Smooth muscle cell (in vitro differentiated cells): ENCODE measurements around the gene ASB3. TPM values are rescaled to one million over a fixed set of nuclear protein-coding genes. Genes with fewer than 3 reads are reported as not detected.
A peak's percentile ranks its signal among the peaks of the same experiment; 100 is the strongest.

ENCODE experiments used
- DNase-seq: peaks from one replicate; lab custom pipeline; 2025; ENCODE audit not compliant: unreplicated experiment; lab: John Stamatoyannopoulos, UW
- H2AFZ ChIP-seq: fragments of 200-600 bp; sonication (generic); 2 replicates; pipeline ENCODE4 v1.6.0; 2016; ENCODE audit warnings: antibody characterized with exemption, low read depth, mild to moderate bottlenecking
- H3F3A ChIP-seq: fragments of 200-600 bp; sonication (generic); 2 replicates; pipeline ENCODE4 v1.6.0; 2017; ENCODE audit warnings: antibody characterized with exemption, low read depth
- H3K27ac ChIP-seq: fragments of 200-600 bp; sonication (generic); 2 replicates; pipeline ENCODE4 v1.5.1; 2016; ENCODE audit warnings: low read depth, mild to moderate bottlenecking
- H3K27me3 ChIP-seq: fragments of 200-600 bp; sonication (generic); 2 replicates; pipeline ENCODE4 v1.6.1; 2016; ENCODE audit warnings: low read depth, mild to moderate bottlenecking
- H3K36me3 ChIP-seq: fragments of 200-600 bp; sonication (generic); 2 replicates; pipeline ENCODE4 v1.5.1; 2016; ENCODE audit warnings: low read depth
- H3K4me1 ChIP-seq: fragments of 200-600 bp; sonication (generic); 2 replicates; pipeline ENCODE4 v1.5.1; 2016; ENCODE audit warnings: low read depth
- H3K4me2 ChIP-seq: fragments of 200-600 bp; sonication (generic); 2 replicates; pipeline ENCODE4 v1.6.0; 2016; ENCODE audit warnings: mild to moderate bottlenecking
- H3K4me3 ChIP-seq: fragments of 200-600 bp; sonication (generic); 2 replicates; pipeline ENCODE4 v1.5.1; 2016; ENCODE audit warnings: mild to moderate bottlenecking
- H3K79me2 ChIP-seq: fragments of 200-600 bp; sonication (generic); 2 replicates; pipeline ENCODE4 v1.6.0; 2016; ENCODE audit warnings: low read depth, mild to moderate bottlenecking
- H3K9ac ChIP-seq: fragments of 200-600 bp; sonication (generic); 2 replicates; pipeline ENCODE4 v1.6.0; 2016; ENCODE audit warnings: low read depth
- H3K9me3 ChIP-seq: fragments of 200-600 bp; sonication (generic); replicated peaks from 2 replicates; pipeline ENCODE4 v1.5.1; 2016; ENCODE audit warnings: low read depth
- H4K20me1 ChIP-seq: fragments of 200-600 bp; sonication (generic); 2 replicates; pipeline ENCODE4 v1.6.0; 2016; ENCODE audit warnings: low read depth
- CTCF ChIP-seq: fragments of 200-600 bp; sonication (generic); IDR thresholded peaks from 2 replicates; pipeline ENCODE4 v1.5.1; 2017; ENCODE audit warnings: borderline replicate concordance, mild to moderate bottlenecking, antibody characterized with exemption; ENCODE audit not compliant: insufficient read depth, poor library complexity, severe bottlenecking
- WGBS: methylation state at CpG from one replicate; pipeline ENCODE4 v1.1.7; 2016; ENCODE audit warnings: low lambda C conversion rate; 5-methylcytosine and 5-hydroxymethylcytosine counted together
- polyA plus RNA-seq: library from polyadenylated mRNA; unstranded; fragments of >200 nt; fragmentation: Nextera tagmentation; extraction: Ambion mirVana; gene quantifications from 2 replicates; pipeline ENCODE4 v1.2.1, GENCODE V29; 2016
- total RNA-seq: library from RNA; depleted of rRNA; stranded (reverse); fragments of >200 nt; gene quantifications from 2 replicates; pipeline ENCODE4 v1.2.3, GENCODE V29; 2014

The ASB3 gene
- total and polyA plus RNA-seq, 2 experiments from 2014 or later: 19.0 to 24.9 TPM

- no peaks in the 10 kb centered on the region for H3K9me3 ChIP-seq
- H3K4me2 ChIP-seq: no peak overlapping the region
- no peak overlapping the region for H2AFZ ChIP-seq
- no peak overlapping the region for H3K4me3 ChIP-seq
- H3K4me1 ChIP-seq: no peaks in the 10 kb centered on the region
- no peaks in the 10 kb centered on the region for H3F3A ChIP-seq
- no peaks in the 10 kb centered on the region for H3K27me3 ChIP-seq
- H3K27ac ChIP-seq: no peak overlapping the region
- H3K79me2 ChIP-seq: peaks cover 5% of the 10 kb centered on the region
- peaks cover 18% of the 10 kb centered on the region for H4K20me1 ChIP-seq
- no peak for TF ChIP-seq CTCF
- DNase-seq: no peak
- H3K36me3 ChIP-seq: peaks cover 56% of the 10 kb centered on the region
- H3K9ac ChIP-seq: no peak overlapping the region
Measured at GRCh38 chr2:53801547-53801946, 14.8 kb upstream of the ASB3 start.

- Histone ChIP-seq H3K27ac (no peak overlapping the region), H4K20me1 (peaks cover 49% of the 10 kb centered on the region), H3K27me3 (no peaks in the 10 kb centered on the region), H3K4me2 (no peak overlapping the region), H3K9ac (no peak overlapping the region), H3F3A (no peaks in the 10 kb centered on the region), H3K79me2 (peaks cover 51% of the 10 kb centered on the region), H3K4me1 (no peaks in the 10 kb centered on the region), H3K4me3 (no peak overlapping the region), H3K36me3 (peaks cover 26% of the 10 kb centered on the region), H3K9me3 (no peaks in the 10 kb centered on the region), H2AFZ (no peak overlapping the region)
- no peak for DNase-seq
- TF ChIP-seq CTCF: no peak
- 95% methylated on average over 3 of the region's 3 CpGs for WGBS
Measured at GRCh38 chr2:53793821-53794220, 7.1 kb upstream of the ASB3 start.

GRCh38 chr2:53793261-53793660 is 6.5 kb upstream of the ASB3 start:
- Histone ChIP-seq H3F3A (no peaks in the 10 kb centered on the region), H3K4me2 (no peak overlapping the region), H3K27ac (no peak overlapping the region), H2AFZ (no peak overlapping the region), H3K9me3 (no peaks in the 10 kb centered on the region), H3K9ac (no peak overlapping the region), H3K27me3 (no peaks in the 10 kb centered on the region), H3K79me2 (peaks cover 54% of the 10 kb centered on the region), H3K4me3 (no peak overlapping the region), H4K20me1 (peaks cover 52% of the 10 kb centered on the region), H3K36me3 (peaks cover 20% of the 10 kb centered on the region), H3K4me1 (peaks cover 2% of the 10 kb centered on the region)
- TF ChIP-seq CTCF: no peak
- 96% methylated on average over 3 of the region's 3 CpGs for WGBS
- no peak for DNase-seq

- Histone ChIP-seq H3K4me1 (peaks cover 21% of the 10 kb centered on the region), H3K27me3 (no peaks in the 10 kb centered on the region), H4K20me1 (peaks cover 52% of the 10 kb centered on the region), H3F3A (peaks cover 7% of the 10 kb centered on the region), H3K4me3 (peak overlapping the region; percentile 91), H2AFZ (peak overlapping the region; percentile 91), H3K27ac (peak overlapping the region; percentile 71), H3K79me2 (peaks cover 92% of the 10 kb centered on the region), H3K9me3 (no peaks in the 10 kb centered on the region), H3K9ac (peak overlapping the region; percentile 87), H3K36me3 (no peaks in the 10 kb centered on the region), H3K4me2 (peak overlapping the region; percentile 99)
- WGBS: 10% methylated on average over 17 of the region's 17 CpGs
- no peak for DNase-seq
- TF ChIP-seq CTCF: no peak
Measured at GRCh38 chr2:53787614-53788289, 999 bp upstream of the ASB3 start.
